ENCODE data around the gene NAT10. TPM values are rescaled to one million over a fixed set of nuclear protein-coding genes. Genes with fewer than 3 reads are reported as not detected.
"Not testable (repeated sequence)": the region's sequence is repeated elsewhere in the genome, so short reads cannot be mapped to it uniquely, and the experiment has no call there.

The NAT10 gene
- total and polyA plus RNA-seq, 5 experiments from 2014 or later = 25.2 to 92.8 (median 56.7) TPM

DNA sequence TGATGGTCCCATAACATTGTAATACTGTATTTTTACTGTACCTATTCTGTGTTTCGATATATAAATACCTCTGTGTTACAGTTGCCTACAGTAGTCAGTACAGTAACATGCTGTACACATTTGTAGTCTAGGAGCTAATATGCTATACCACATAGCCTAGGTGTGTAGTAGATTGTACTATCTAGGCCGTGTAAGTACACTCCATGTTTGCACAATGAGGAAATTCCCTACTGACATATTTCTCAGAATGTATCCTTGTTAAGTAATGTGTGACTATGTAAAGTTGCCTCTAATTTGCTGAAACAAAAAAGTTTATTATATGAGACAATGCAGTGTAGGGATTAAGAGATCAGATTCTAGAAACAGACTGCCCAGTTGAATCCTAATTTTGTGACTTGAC lies 32.6 kb upstream of the NAT10 start:
- POLR2A ChIA-PET = interaction anchor here (0.7 to 1.0 kb wide), 2 partner anchors 15 to 950 kb away, joined by 3 to 4 read pairs; no protein-coding TSS in a partner anchor
- Mint-ChIP-seq H3K9me3 (no peaks in the 10 kb centered on the region), H3K27ac (peak overlapping the region in 4 of 10 donors; percentile 18 to 59 (median 33)), H3K4me1 (peaks cover 12 to 59% (median 47%) of the 10 kb centered on the region in 4 donors), H3K27me3 (no peaks in the 10 kb centered on the region), H3K36me3 (peaks cover 0 to 69% (median 12%) of the 10 kb centered on the region in 3 donors), H3K4me3 (no peak overlapping the region)
- DNase-seq (no peak), ATAC-seq (no peak)

DNA sequence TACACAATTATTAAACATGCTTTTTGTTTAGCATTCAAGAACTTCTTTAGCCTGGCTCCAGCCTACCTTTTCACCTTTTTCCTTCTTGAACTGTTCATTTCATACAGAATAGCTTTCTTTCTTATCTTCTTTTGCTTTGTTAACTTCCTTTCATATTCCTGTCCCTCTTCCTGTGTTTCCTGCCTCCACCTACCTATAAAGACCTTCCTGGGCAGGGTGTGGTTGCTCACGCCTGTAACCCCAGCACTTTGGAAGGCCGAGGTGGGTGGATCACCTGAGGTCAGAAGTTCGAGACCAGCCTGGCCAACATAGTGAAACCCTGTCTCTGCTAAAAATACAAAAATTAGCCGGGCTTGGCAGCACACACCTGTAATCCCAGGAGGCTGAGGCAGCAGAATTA lies 31.0 kb upstream of the NAT10 start:
- H3K9me3 Mint-ChIP-seq = no peaks in the 10 kb centered on the region
- DNase-seq (no peak), ATAC-seq (no peak)
- no peaks in the 10 kb centered on the region for H3K27me3 Mint-ChIP-seq
- peak overlapping the region in 1 of 10 donors; percentile 37 for H3K4me3 Mint-ChIP-seq
- H3K4me1 Mint-ChIP-seq = peaks cover 13 to 47% (median 41%) of the 10 kb centered on the region in 4 donors
- H3K27ac Mint-ChIP-seq = peak overlapping the region; percentile 72 to 88 (median 82)
- H3K36me3 Mint-ChIP-seq = peaks cover 0 to 83% (median 12%) of the 10 kb centered on the region in 3 donors
- POLR2A ChIA-PET = interaction anchor here (1.3 kb wide), 1 partner anchor 31 kb away, joined by 4 read pairs; the partner anchor contains the start of gene NAT10

DNA sequence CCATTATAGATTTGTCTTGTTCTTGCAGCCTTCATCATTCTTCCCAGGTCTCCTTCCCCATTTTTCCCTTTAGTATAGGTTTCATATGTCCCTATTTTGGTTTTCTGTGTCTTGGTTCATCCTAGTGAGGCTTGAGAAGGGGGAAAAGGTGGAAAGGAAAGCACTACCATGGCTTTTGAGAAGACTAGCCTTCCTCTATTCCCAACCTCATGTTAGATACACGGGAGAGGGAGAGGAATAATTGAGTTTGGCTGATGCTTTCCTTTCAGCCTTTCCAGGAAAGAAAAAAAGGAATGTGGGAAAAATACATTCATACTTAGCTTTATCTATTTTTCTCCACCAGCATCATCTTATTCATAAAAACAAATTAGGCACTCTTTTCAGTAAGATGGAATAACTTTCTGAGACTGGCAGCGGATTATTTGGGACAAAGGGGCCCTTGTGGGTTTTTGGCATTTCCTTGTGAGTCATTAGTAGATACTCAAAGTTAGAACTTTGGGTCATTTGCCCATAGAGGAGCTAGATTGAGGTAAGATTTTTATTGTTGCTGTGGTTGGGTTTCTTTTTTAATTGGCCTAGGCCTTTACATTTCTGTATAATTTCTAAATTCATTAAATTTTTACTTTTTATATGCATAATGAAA lies 30.1 kb upstream of the NAT10 start:
- DNase-seq (no peak), ATAC-seq (no peak)
- no peak overlapping the region for H3K4me3 Mint-ChIP-seq
- peak overlapping the region in 6 of 10 donors; percentile 15 to 83 (median 68) for H3K27ac Mint-ChIP-seq
- H3K9me3 Mint-ChIP-seq = no peaks in the 10 kb centered on the region
- no peaks in the 10 kb centered on the region for H3K27me3 Mint-ChIP-seq
- peaks cover 0 to 89% (median 13%) of the 10 kb centered on the region in 3 donors for H3K36me3 Mint-ChIP-seq
- POLR2A ChIA-PET = interaction anchor here (1.0 kb wide), 1 partner anchor 22 kb away, joined by 3 read pairs; no protein-coding TSS in a partner anchor
- H3K4me1 Mint-ChIP-seq = peaks cover 11 to 39% (median 34%) of the 10 kb centered on the region in 4 donors

DNA sequence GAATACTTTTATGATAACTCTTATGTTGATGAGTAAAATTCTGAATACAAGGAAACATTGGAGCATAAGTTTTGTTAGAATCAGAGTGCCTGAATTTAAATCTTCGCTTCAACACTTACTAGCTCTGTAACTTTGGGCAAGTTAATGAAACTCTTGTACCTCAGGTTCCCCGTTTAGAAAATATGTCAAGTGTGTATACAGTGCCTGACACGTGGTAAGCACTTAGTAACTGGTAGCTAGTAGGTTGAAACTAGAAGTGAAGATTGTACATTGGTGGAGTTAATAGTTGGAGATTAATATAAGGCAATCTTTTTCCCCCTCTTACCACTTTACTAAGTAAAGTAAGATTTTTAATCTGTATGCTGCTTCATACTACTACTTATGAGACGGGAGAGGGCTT lies 24.8 kb upstream of the NAT10 start:
- H3K36me3 Mint-ChIP-seq = peaks cover 10 to 94% (median 23%) of the 10 kb centered on the region in 3 donors
- H3K9me3 Mint-ChIP-seq = no peaks in the 10 kb centered on the region
- DNase-seq = no peak
- no peaks in the 10 kb centered on the region for H3K27me3 Mint-ChIP-seq
- H3K4me3 Mint-ChIP-seq = no peak overlapping the region
- peak overlapping the region in 2 of 10 donors; percentile 13 to 40 for H3K27ac Mint-ChIP-seq
- peaks cover 7 to 17% (median 13%) of the 10 kb centered on the region in 4 donors for H3K4me1 Mint-ChIP-seq
- ATAC-seq = no peak
- POLR2A ChIA-PET = interaction anchor here (0.7 kb wide), 2 partner anchors 159 to 1240 kb away, joined by 3 read pairs; no protein-coding TSS in a partner anchor

DNA sequence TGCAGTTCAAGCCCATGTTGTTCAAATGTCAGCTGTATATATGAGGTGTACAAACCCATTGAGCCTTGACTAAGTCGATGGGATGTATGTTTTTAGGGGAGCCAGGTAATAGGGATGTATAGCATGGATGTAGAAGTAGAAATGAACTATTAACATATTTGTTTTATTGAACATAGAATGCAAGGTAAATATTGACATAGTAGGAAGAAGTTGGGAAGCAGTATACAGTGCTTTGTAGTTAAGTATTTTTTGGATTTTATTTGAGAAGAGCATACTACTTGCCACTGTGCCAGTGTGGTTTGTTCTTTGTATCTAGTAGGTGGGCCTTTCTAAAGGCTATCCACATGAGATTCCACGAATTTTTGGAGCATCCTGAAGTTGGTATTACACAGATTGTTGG lies 20.8 kb upstream of the NAT10 start:
- H3K9me3 Mint-ChIP-seq = no peaks in the 10 kb centered on the region
- peaks cover 3 to 23% (median 15%) of the 10 kb centered on the region in 4 donors for H3K4me1 Mint-ChIP-seq
- no peak for DNase-seq
- H3K4me3 Mint-ChIP-seq = no peak overlapping the region
- peaks cover 10 to 92% (median 32%) of the 10 kb centered on the region in 3 donors for H3K36me3 Mint-ChIP-seq
- POLR2A ChIA-PET = interaction anchor here (1.7 kb wide), 1 partner anchor 21 kb away, joined by 5 read pairs; the partner anchor contains the start of gene NAT10
- H3K27me3 Mint-ChIP-seq = no peaks in the 10 kb centered on the region
- ATAC-seq = no peak
- H3K27ac Mint-ChIP-seq = peak overlapping the region in 8 of 10 donors; percentile 2 to 87 (median 48)

DNA sequence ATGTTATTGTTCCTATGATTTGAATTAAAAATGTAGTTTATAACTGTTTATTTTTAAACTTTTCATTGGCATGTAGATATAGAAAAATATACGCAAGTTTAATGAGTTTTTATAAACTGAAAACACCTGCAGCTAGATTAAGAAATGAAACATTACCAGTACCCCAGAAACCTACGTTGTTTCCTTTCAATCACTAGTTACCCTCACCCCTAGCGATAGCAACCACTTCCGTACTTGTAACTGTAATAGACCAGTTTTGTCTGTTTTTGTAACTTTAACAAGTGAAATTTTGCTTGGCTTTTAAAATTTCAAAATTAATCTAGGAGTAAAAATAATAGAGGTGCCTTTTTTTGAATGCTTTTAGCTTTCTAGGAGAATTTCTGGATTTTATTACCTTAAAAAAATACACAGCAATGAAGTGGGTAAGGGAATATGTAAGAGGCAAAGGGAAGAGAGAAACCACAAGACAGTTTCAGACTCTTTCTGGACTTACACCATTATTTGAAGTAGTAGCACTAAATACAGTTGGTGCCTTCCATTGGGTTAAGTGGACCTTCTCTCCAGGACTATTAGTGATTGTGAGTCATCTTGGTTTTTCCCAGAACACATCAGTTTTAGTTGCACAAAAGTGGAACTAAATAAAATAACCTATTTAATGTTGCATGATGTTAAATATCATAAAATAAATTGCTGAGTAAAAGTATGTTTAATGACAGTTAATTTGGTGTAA lies 18.7 kb upstream of the NAT10 start:
- H3K4me3 Mint-ChIP-seq = peak overlapping the region in 3 of 10 donors; percentile 7 to 24 (median 9)
- H3K4me1 Mint-ChIP-seq = peaks cover 3 to 23% (median 14%) of the 10 kb centered on the region in 4 donors
- no peaks in the 10 kb centered on the region for H3K9me3 Mint-ChIP-seq
- peak; percentile 52 to 77 for ATAC-seq
- peak overlapping the region in 8 of 10 donors; percentile 30 to 87 (median 78) for H3K27ac Mint-ChIP-seq
- POLR2A ChIA-PET = no interaction called here
- DNase-seq = peak in 2 of 10 donors; percentile 13 to 25
- H3K36me3 Mint-ChIP-seq = peaks cover 10 to 89% (median 36%) of the 10 kb centered on the region in 3 donors
- no peaks in the 10 kb centered on the region for H3K27me3 Mint-ChIP-seq

DNA sequence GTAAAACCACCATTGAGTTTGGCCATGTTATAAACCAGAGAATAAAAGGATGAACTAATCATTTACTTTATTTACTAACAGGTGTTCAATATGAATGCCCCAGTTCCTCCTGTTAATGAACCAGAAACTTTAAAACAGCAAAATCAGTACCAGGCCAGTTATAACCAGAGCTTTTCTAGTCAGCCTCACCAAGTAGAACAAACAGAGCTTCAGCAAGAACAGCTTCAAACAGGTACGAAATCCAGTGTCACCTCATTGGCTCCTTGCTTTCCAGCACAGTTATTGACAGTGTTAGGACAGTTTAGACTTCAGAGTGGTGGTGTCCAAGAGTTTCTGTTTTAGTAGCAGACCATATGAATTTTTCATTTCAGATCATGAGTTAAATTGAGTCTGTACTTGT lies 13.6 kb upstream of the NAT10 start:
- no peak for ATAC-seq

DNA sequence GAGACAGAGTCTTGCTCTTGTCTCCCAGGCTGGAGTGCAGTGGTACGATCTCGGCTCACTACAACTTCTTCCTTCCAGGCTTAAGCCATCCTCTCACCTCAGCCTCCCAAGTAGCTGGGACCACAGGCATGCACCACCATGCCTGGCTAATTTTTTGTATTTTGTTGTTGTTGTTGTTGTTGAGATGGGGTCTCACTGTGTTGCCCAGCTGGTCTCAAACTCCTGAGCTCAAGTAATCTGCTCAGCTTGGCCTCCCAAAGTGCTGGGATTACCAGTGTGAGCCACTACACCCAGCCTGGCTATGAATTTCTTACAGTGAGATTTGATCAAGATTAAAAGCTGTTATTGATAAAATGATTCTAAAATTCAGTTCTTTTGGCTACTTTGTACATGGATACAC lies 10.5 kb upstream of the NAT10 start:
- POLR2A ChIA-PET = interaction anchor here (0.9 kb wide), 1 partner anchor 42 kb away, joined by 3 read pairs; no protein-coding TSS in a partner anchor
- DNase-seq, H3K9me3 Mint-ChIP-seq, H3K4me1 Mint-ChIP-seq, ATAC-seq, H3K27me3 Mint-ChIP-seq, H3K4me3 Mint-ChIP-seq: not testable (repeated sequence)
- Mint-ChIP-seq H3K27ac (peak overlapping the region in 1 of 10 donors; percentile 29), H3K36me3 (peaks cover 7 to 97% (median 23%) of the 10 kb centered on the region in 3 donors)

More for the DNA sequence above, 13.6 kb upstream of the NAT10 start:
- no peak for DNase-seq
- no peaks in the 10 kb centered on the region for H3K27me3 Mint-ChIP-seq
- peaks cover 0 to 6% (median 1%) of the 10 kb centered on the region in 4 donors for H3K4me1 Mint-ChIP-seq
- peaks cover 2 to 92% (median 24%) of the 10 kb centered on the region in 3 donors for H3K36me3 Mint-ChIP-seq
- no peaks in the 10 kb centered on the region for H3K9me3 Mint-ChIP-seq
- POLR2A ChIA-PET = interaction anchor here (1.2 kb wide), 1 partner anchor 920 kb away, joined by 7 read pairs; no protein-coding TSS in a partner anchor
- peak overlapping the region in 2 of 10 donors; percentile 22 to 38 for H3K27ac Mint-ChIP-seq
- H3K4me3 Mint-ChIP-seq = no peak overlapping the region

DNA sequence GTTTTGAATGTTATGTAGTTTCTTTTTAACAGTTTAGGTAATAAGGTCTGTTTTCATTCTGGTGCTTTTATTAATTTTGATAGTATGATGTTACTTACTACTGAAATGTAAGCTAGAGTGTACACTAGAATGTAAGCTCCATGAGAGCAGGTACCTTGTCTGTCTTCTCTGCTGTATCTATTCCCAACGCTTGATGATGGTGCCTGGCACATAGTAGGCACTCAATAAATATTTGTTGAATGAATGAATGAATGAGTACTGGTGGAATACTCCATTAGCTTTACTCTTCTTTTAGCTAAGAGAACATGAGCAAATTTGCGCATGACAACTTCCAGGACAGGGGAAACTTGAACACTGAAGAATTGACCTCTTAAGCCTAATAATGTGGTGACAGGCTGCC lies 6.6 kb upstream of the NAT10 start:
- Mint-ChIP-seq H3K4me3 (no peak overlapping the region), H3K36me3 (peaks cover 7 to 73% (median 16%) of the 10 kb centered on the region in 3 donors), H3K9me3 (no peaks in the 10 kb centered on the region), H3K27ac (peak overlapping the region in 1 of 10 donors; percentile 52), H3K4me1 (peaks cover 3 to 10% (median 7%) of the 10 kb centered on the region in 4 donors), H3K27me3 (no peaks in the 10 kb centered on the region)
- DNase-seq = no peak
- ATAC-seq = no peak
- POLR2A ChIA-PET = interaction anchor here (0.8 kb wide), 1 partner anchor 48 kb away, joined by 3 read pairs; the partner anchor contains the start of gene CAPRIN1

DNA sequence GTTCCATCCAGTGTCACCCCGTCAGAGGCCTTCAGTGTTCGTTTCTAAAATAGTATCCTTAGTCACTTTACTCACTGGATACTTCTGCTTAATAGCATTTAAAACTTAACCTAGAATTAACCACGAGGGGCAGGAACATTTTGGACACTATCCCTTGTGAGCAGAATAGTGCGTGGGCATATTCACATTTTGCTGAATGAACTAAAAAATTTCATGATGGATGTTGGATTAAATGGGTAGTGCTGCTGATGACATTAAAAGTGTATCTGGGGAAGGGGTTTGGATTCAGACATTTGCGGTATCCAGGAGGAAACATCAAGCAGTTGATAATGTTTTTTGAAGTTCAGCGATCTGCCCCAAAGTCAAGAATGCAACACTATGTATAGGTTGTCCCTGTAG lies 750 bp upstream of the NAT10 start:
- peaks cover 0 to 2% (median 0%) of the 10 kb centered on the region in 9 donors for H3K9me3 Mint-ChIP-seq
- ATAC-seq = no peak
- peak overlapping the region; percentile 93 to 98 (median 96) for H3K4me3 Mint-ChIP-seq
- H3K27me3 Mint-ChIP-seq = peaks cover 0 to 6% (median 0%) of the 10 kb centered on the region in 5 donors
- H3K4me1 Mint-ChIP-seq = peaks cover 34 to 61% (median 56%) of the 10 kb centered on the region in 4 donors
- no peak for DNase-seq
- POLR2A ChIA-PET = interaction anchor here (0.9 to 4.7 kb wide), 6 partner anchors 12 to 812 kb away, joined by 3 to 102 read pairs (median 8); partner anchors contain the start of genes ABTB2, APIP, CAPRIN1 and PDHX
- peak overlapping the region; percentile 98 to 99 (median 99) for H3K27ac Mint-ChIP-seq
- H3K36me3 Mint-ChIP-seq = peaks cover 5 to 41% (median 9%) of the 10 kb centered on the region in 3 donors

DNA sequence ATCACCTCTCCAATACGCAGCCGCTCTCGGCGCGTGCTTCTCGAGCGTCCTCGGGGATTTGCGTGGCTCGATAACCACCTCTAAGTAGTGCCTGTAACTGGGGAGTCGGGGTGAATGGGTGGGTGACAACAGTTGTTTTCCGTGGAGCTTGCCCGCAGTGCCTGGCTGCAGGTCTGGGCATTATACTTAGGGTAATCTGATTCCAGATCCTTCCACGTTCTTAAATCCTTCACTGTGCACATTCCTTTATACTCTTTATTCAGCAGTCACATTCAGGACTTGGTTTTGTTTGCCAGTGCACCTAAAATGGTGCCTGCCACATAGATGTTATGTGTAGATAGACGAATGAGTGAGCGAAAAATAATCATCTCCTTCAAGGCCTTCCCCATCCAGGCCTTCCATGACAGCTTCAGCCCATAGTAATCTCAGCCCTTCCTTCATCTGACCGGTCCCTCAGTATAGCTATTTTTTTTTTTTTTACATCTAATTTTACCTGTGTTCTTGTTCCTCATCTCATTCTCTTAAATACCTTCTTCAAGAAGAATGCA lies 602 bp downstream of the NAT10 start:
- peaks cover 0 to 6% (median 0%) of the 10 kb centered on the region in 5 donors for H3K27me3 Mint-ChIP-seq
- DNase-seq (no peak), ATAC-seq (no peak)
- peaks cover 5 to 45% (median 11%) of the 10 kb centered on the region in 3 donors for H3K36me3 Mint-ChIP-seq
- POLR2A ChIA-PET = interaction anchor here (0.6 to 4.7 kb wide), 11 partner anchors 21 to 1160 kb away, joined by 4 to 102 read pairs (median 6); partner anchors contain the start of genes ABTB2, APIP, CAPRIN1 and CD59
- H3K27ac Mint-ChIP-seq = peak overlapping the region; percentile 98 to 99 (median 99)
- H3K4me3 Mint-ChIP-seq = peak overlapping the region; percentile 93 to 98 (median 96)
- H3K9me3 Mint-ChIP-seq = peaks cover 0 to 2% (median 0%) of the 10 kb centered on the region in 9 donors
- H3K4me1 Mint-ChIP-seq = peaks cover 38 to 65% (median 56%) of the 10 kb centered on the region in 4 donors
